ENCODE results near the gene NFS1.

- TF ChIP-seq POLR2A (IDR thresholded peaks at IDR 0.05): no peak
- TF ChIP-seq CTCF (IDR thresholded peaks at IDR 0.05): no peak
- TF ChIP-seq POLR2AphosphoS5 (IDR thresholded peaks at IDR 0.05): no peak
These were observed 46.3 kb downstream of the NFS1 start for GRCh38 chr20:35652641-35653429.
